ENCODE measurements around the gene TP53BP2. TPM values are rescaled to one million over a fixed set of nuclear protein-coding genes. Genes with fewer than 3 reads are reported as not detected.

The TP53BP2 gene
- total RNA-seq, 2 experiments from 2014 or later, result 21.1 to 21.7 TPM

DNA sequence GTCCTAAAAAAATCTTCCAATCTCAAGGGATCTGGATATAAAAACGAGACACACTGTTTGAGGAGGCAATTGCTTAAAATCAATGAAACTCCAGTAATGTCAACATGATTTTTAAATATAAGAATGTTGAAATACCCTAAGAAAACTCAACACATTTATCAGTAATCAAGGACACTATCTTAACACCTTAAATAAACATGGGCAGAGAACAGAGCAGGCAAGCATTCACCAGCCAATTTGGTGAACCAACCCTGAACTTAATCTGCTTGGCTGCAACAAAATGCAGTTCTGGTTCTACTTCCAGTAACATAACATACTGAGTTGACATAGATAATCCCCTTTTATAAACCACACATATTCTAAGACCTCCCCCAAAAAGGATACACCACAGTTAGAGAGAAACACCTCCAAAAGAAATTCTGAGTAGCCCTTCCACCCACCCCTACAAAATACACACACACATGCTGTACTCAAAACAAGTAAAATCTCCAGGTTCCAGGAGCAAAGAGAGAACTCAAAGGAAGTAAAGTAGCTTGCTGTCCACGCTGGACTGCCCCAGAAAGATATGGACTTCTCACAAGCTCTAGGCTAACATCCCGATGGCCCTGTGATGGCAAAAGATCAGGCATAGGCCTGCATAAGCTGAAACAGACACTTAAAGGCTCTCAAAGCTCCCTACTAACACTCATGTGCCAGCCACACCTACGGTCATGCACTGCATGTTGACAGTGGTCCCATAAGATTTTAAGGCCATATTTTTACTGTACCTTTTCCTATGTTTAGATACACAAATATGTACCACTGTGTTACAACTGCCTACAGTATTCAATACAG lies 30.5 kb downstream of the TP53BP2 start:
- H3K4me2 ChIP-seq (ENCODE audit: low read length), result no peak overlapping the region
- CTCF ChIA-PET (ENCODE audit: unreplicated experiment), result interaction anchor here (0.6 kb wide), 1 partner anchor 114 kb away, joined by 3 read pairs; no protein-coding TSS in a partner anchor
- BruUV-seq (replicated peaks), result no TSS peak
- H3K27ac ChIP-seq (ENCODE audit: low read depth, low read length, poor library complexity, severe bottlenecking), result no peak overlapping the region
- TF ChIP-seq, protein P1, sequence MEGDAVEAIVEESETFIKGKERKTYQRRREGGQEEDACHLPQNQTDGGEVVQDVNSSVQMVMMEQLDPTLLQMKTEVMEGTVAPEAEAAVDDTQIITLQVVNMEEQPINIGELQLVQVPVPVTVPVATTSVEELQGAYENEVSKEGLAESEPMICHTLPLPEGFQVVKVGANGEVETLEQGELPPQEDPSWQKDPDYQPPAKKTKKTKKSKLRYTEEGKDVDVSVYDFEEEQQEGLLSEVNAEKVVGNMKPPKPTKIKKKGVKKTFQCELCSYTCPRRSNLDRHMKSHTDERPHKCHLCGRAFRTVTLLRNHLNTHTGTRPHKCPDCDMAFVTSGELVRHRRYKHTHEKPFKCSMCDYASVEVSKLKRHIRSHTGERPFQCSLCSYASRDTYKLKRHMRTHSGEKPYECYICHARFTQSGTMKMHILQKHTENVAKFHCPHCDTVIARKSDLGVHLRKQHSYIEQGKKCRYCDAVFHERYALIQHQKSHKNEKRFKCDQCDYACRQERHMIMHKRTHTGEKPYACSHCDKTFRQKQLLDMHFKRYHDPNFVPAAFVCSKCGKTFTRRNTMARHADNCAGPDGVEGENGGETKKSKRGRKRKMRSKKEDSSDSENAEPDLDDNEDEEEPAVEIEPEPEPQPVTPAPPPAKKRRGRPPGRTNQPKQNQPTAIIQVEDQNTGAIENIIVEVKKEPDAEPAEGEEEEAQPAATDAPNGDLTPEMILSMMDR (conservative IDR thresholded peaks at IDR 0.05; ENCODE audit: low read length), result no peak
- TF ChIP-seq EZH2phosphoT487 (IDR thresholded peaks at IDR 0.05; ENCODE audit: borderline replicate concordance, low read depth, low read length), result no peak
- peaks cover 15% of the 10 kb centered on the region for H3K4me1 ChIP-seq (ENCODE audit: insufficient read depth, low read length, poor library complexity, severe bottlenecking)
- H3K36me3 ChIP-seq (ENCODE audit: insufficient read depth, low read length), result peaks cover 43% of the 10 kb centered on the region
- intact Hi-C loops (cut with micrococcal nuclease; ENCODE audit: unreplicated experiment), result no loop called here
- no peaks in the 10 kb centered on the region for H3K79me2 ChIP-seq (ENCODE audit: insufficient read depth, low read depth, low read length)
- no peak for DNase-seq (ENCODE audit: low spot score)
- H2AFZ ChIP-seq (ENCODE audit: low read length), result no peak overlapping the region
- POLR2A ChIA-PET, result interaction anchor here (2.1 kb wide), 1 partner anchor 9 kb away, joined by 5 read pairs; no protein-coding TSS in a partner anchor
- no peak overlapping the region for H3K4me3 ChIP-seq (ENCODE audit: low read depth, low read length, poor library complexity, severe bottlenecking)
- H4K20me1 ChIP-seq (ENCODE audit: insufficient read depth, low read length), result no peaks in the 10 kb centered on the region
- H3K9me2 ChIP-seq (ENCODE audit: insufficient read depth, low read length), result no peaks in the 10 kb centered on the region
- H3K9me3 ChIP-seq (ENCODE audit: low read length), result no peaks in the 10 kb centered on the region

DNA sequence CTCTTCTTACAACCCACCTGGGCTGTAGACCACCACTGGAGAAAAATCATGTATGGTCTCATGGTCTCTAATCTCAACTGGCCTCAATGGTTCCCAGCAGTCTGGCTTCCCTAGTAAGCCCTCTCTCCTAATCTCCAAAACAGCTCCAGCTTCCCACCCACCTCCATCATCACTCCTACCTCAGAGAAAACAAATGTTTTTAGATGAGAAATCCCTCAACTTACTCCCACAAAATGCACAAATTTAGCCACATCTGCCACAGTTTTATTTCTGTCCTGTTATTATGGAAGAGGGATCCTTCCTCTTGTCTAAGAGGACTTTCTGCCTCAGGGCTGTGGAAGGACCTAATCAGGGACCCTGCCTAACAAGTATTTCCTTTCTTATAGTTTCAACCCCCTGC lies 32.1 kb downstream of the TP53BP2 start:
- ChIA-PET POLR2A (no interaction called here), CTCF (ENCODE audit: unreplicated experiment) (no interaction called here)
- no TSS peak for BruUV-seq (replicated peaks)
- H3K27ac ChIP-seq (ENCODE audit: low read depth, low read length, poor library complexity, severe bottlenecking), result no peak overlapping the region
- no peaks in the 10 kb centered on the region for H3K79me2 ChIP-seq (ENCODE audit: insufficient read depth, low read depth, low read length)
- H3K36me3 ChIP-seq (ENCODE audit: insufficient read depth, low read length), result peaks cover 43% of the 10 kb centered on the region
- 0 out of 2 replicates have a peak overlapping the region, but pooled peaks have one; percentile 3 for H3K4me2 ChIP-seq (ENCODE audit: low read length)
- H3K4me3 ChIP-seq (ENCODE audit: low read depth, low read length, poor library complexity, severe bottlenecking), result no peak overlapping the region
- no peak for DNase-seq (ENCODE audit: low spot score)
- H3K9me3 ChIP-seq (ENCODE audit: low read length), result no peaks in the 10 kb centered on the region
- intact Hi-C loops (cut with micrococcal nuclease; ENCODE audit: unreplicated experiment), result loop anchor here (5.0 kb wide), 1 partner anchor 519 kb away; the partner anchor contains the start of gene NVL
- no peak overlapping the region for H2AFZ ChIP-seq (ENCODE audit: low read length)
- no peaks in the 10 kb centered on the region for H4K20me1 ChIP-seq (ENCODE audit: insufficient read depth, low read length)
- TF ChIP-seq, protein P1 (conservative IDR thresholded peaks at IDR 0.05; ENCODE audit: low read length), result no peak
- TF ChIP-seq EZH2phosphoT487 (IDR thresholded peaks at IDR 0.05; ENCODE audit: borderline replicate concordance, low read depth, low read length), result no peak
- H3K4me1 ChIP-seq (ENCODE audit: insufficient read depth, low read length, poor library complexity, severe bottlenecking), result peaks cover 15% of the 10 kb centered on the region
- H3K9me2 ChIP-seq (ENCODE audit: insufficient read depth, low read length), result no peaks in the 10 kb centered on the region

DNA sequence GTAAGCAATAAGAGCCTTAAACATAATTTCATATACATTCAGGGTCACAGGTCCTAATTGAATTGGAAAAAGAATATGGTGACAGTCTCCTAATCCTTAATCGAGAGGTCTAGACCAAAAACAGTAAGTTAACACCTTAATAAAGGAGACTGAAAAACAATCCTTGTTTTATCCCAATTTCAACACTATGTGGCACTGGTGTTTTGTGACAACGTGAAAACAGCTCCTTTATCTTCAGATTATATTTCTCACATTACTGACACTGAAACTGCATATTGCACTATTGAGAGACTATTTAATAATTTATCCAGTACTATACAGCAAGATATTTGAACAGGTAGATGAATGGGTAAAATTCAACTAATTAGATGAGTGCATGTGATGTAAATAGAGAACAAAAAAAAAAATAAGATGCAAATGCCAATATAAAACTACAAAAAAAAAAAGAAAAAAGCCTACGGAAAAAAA lies 34.1 kb downstream of the TP53BP2 start:
- no peaks in the 10 kb centered on the region for H3K9me3 ChIP-seq (ENCODE audit: low read length)
- POLR2A ChIA-PET, result interaction anchor here (0.6 to 1.4 kb wide), 2 partner anchors 12 to 33 kb away, joined by 3 to 4 read pairs; no protein-coding TSS in a partner anchor
- H3K79me2 ChIP-seq (ENCODE audit: insufficient read depth, low read depth, low read length), result no peaks in the 10 kb centered on the region
- no peak for TF ChIP-seq EZH2phosphoT487 (IDR thresholded peaks at IDR 0.05; ENCODE audit: borderline replicate concordance, low read depth, low read length)
- TF ChIP-seq, protein P1 (conservative IDR thresholded peaks at IDR 0.05; ENCODE audit: low read length), result peak; percentile 78
- peaks cover 15% of the 10 kb centered on the region for H3K4me1 ChIP-seq (ENCODE audit: insufficient read depth, low read length, poor library complexity, severe bottlenecking)
- H3K4me3 ChIP-seq (ENCODE audit: low read depth, low read length, poor library complexity, severe bottlenecking), result no peak overlapping the region
- DNase-seq (ENCODE audit: low spot score), result peak; percentile 26
- BruUV-seq (replicated peaks), result no TSS peak
- H4K20me1 ChIP-seq (ENCODE audit: insufficient read depth, low read length), result no peaks in the 10 kb centered on the region
- no peaks in the 10 kb centered on the region for H3K9me2 ChIP-seq (ENCODE audit: insufficient read depth, low read length)
- H3K36me3 ChIP-seq (ENCODE audit: insufficient read depth, low read length), result peaks cover 49% of the 10 kb centered on the region
- H2AFZ ChIP-seq (ENCODE audit: low read length), result no peak overlapping the region
- H3K27ac ChIP-seq (ENCODE audit: low read depth, low read length, poor library complexity, severe bottlenecking), result no peak overlapping the region
- no peak overlapping the region for H3K4me2 ChIP-seq (ENCODE audit: low read length)
- intact Hi-C loops (cut with micrococcal nuclease; ENCODE audit: unreplicated experiment), result loop anchor here (1.0 to 5.0 kb wide), 2 partner anchors 240 to 521 kb away; partner anchors contain the start of gene NVL
- CTCF ChIA-PET (ENCODE audit: unreplicated experiment), result no interaction called here

Measured in OCI-LY7 (cell line).